GM18499 (cell line): ENCODE results near the gene NLRC5.

Source experiments
- ATAC-seq: cut with Tn5 transposase; IDR thresholded peaks from one replicate; pipeline ENCODE4 v1.9.1; 2021; ENCODE audit warnings: moderate number of reproducible peaks; ENCODE audit not compliant: insufficient read depth, unreplicated experiment

Gene NLRC5

DNA sequence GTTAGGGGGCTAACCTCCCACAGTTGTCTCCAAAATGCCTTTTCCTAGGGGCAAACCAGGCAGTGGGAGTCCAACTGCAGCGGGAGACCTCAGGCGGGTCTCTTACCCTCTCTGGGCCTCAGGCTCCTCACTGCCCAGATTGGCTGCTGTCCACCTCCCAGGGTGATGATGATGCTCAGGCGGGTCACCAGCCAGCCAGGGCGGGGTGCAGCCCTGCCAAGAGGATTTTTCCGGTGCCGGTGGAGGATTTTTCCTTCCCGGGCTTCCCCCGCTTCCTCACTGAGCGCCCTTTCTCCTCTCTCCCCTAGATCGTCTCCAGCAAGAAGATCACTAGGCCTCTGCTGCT, 125.8 kb downstream of the NLRC5 start:
- ATAC-seq, result no peak

DNA sequence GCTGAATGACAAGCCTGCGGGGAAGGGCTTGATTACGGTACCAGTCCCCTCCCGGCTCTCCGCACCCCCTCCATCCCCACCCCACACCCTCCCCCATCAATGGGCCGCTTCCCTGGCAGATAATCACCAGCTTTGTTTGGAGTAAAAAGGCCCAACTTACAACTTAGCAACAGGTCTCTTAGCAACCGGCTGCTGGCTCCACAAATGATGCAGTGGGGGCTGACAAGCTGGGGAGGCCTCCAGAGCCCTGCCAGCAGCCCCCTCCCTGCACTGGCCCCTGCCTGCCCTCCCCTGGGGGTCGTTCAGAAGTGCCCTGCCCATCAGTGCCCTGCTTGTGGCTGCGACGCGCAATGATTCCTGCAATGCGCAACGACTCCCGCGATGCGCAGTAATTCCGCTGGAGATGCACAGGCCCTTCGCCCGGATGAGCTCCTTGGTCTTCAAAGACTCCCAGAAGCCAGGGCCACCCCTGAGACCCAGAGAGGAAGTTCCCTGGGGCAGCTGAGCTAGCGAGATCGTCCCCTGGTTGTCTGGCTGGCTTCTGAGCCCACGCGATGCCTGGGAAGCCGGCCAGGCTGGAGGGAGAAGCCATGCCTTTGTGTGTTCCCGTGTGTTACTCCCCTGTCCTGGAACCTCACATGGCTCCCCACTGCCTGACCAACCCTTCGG, 126.3 kb downstream of the NLRC5 start:
- no peak for ATAC-seq

DNA sequence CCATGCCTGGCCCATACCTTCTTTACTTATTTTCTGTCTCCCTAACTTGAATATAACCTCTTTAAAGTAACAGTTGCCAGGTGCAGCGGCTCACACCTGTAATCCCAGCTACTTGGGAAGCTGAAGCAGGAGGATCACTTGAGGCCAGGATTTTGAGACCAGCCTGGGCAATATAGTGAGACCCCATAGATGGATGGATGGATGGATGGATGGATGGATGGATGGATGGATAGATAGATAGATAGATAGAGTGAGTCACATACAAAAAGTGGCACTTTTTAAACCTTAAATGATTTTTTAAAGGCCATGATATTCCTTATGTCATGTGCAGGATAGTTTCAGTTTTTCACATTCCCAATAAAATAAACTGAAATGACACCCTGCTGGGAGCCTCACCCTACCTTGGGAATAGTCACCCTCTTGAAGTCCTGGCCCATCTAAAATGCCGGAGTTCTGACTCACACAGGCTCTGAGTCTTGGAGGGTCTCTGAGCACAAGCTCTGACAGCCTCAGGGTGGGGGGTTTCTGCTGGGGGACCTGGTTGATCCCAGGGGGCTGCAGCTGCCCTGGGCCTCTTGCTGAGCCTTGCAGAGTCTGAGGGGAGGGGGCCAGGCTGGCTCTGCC, 129.2 kb downstream of the NLRC5 start:
- ATAC-seq, result no peak

DNA sequence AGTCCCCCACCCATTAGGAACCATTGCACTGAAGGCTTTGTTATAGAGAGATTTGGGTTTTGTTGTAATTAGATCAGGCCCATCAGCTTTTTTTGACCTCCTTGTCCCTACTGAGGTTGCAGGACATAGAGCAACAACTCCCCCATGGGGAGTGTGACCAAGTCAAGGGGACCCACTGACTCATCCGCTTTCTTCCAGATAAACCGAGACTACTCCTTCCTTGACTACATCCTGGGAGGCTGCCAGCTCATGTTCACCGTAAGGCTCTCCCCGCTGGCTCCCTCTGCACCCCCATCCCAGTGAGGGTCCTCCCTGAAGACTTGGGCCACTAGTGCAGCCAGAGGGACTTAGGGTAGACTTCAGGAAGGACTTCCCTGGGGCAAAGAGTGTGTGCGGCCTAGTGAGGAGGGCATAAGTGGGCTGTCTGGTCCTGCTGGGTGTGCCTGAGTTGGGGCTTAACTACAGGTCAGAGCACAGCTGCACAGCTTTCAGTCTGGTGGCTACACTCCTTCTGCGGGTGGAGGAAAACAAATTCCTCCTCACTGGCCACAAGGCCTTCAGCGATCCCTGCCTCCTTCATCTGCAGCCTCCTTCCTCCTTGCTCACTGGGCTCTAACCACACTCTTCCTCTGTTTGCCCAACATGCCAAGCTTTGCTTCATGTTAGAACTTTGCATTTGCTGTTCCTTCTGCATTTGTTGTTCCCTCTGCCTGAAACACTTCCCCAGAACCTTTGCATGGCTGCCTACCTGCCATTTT, 134.0 kb downstream of the NLRC5 start:
- ATAC-seq, result no peak

DNA sequence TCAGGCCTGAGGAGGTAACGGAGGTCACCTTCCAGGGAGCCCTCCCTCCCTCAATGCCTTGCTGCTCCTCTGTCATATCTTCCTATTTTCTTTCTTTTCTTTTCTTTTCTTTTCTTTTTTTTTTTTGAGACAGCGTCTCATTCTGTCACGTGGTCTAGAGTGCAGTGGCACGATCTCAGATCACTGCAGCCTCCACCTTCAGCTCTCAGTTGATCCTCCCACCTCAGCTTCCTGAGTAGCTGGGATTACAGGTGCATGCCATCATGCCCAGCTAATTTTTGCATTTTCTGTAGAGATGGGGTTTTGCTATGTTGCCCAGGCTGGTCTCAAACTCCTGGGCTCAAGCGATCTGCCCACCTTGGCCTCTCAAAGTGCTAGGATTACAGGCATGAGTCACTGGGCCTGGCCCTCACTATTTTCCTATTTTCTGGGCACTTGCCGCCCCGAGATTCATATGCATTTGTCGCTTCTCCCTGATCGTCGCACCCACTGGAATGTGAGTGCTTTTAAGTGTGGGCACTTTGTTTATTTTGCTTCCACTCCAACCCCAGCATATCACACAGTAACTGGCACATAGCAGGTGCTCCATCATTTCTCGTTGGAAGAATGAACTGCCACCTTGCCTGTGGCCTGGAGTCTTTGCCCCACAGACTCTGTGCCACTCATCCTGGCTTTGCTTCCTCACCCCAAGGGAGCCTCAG, 134.8 kb downstream of the NLRC5 start:
- no peak for ATAC-seq

- no peak for ATAC-seq
Measured at GRCh38 chr16:57125376-57125775, 136.0 kb downstream of the NLRC5 start.

- ATAC-seq, result no peak
Measured at GRCh38 chr16:57125969-57126368, 136.6 kb downstream of the NLRC5 start.

DNA sequence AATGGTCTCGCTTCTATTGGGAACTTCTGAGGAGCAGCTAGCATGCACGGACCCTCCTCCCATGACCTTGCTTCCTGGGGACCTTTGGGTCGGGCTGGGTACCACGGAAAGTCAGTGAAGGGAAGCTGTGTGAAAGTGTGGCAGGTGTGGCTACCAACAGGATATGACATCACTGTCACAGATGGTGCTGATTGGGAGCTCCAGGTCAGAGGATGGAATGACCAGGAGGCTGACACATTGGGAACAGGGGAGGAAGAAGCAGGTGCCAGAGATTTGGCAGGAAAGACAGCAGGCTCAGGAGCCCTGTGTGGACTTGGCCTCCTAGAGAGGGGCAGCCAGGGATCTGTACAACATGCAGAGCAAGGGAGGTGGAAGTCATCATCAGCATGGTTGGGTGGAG, 137.1 kb downstream of the NLRC5 start:
- ATAC-seq, result no peak

DNA sequence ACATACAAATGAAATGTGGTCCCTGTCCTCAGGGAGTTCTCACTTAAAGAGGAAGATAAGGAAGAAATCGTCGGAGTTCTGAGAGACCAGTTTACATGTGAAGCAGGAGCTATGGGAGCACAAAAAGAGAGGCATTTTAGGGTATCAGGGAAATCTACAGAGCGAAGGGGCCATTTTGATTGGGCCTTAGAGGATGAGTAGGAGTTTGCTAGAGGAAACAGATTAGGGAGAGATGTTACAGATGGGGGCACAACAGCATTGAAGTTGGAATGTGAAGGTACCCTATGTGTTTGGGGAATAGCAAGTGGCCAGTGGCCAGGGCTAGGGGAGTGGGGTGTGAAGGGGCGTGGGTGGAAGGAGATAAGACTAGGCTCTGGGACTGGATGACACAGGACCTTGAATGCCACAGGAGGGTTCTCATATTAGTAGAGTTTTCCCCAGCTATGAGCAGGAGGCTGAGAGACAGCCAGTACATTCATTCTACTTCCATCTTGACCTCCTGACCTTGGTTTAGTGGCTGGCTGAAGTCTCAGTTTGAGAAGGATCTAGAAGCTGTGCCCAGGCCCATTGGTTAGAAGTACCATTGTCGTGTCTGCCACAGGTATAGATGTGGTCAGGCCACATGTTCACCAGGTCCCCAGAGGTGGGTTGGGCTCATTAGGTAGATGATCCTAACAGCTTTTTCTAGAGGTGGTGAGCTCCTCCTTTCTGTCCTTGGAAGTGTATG, 137.8 kb downstream of the NLRC5 start:
- no peak for ATAC-seq

- no peak for ATAC-seq
Measured at GRCh38 chr16:57127836-57128235, 138.5 kb downstream of the NLRC5 start.

GRCh38 chr16:57128771-57129389, 139.5 kb downstream of the NLRC5 start:
- no peak for ATAC-seq

DNA sequence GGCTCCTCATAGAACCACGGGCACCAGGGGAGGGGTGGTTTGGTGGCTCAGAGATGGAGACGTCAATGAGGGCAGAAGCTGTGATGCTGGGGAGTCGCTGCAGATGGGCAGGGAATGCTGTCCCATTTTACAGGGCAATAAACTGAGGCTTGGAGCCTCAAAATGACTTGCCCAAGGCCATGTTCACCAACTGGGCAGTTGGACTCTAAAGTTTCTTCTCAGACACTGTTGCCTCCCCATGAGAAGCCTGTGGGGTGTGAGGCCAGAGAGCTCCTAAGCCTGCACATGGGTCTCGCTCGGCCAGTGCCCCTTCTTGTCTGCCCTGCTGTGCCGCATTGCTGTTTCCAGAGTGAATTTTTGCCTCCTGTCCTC, 141.6 kb downstream of the NLRC5 start:
- ATAC-seq, result no peak

GRCh38 chr16:57131351-57131970, 142.1 kb downstream of the NLRC5 start:
- ATAC-seq, result no peak

GRCh38 chr16:57132470-57132869, 143.1 kb downstream of the NLRC5 start:
- ATAC-seq, result no peak

DNA sequence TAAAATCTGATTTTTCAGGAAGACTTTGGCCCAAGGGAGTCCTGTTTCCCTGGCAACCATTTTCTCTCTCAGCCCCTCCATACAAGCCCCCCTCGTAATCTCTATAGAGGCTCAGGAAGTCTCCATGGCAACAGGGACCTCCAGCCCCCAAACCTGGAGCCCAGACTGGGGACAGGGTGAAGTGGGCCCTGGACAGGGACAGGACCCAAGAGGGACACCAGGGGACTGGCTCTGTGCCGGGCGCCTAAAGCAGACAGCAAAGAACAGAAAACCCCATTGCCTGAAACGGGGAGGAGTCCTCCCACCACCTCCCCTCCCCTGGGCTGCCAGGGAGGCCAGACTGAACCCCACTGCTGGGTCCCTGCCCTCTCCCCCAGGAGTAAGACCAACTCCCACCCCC, 143.7 kb downstream of the NLRC5 start:
- ATAC-seq, result no peak
